ENCODE results near the gene DNM3.

The DNM3 gene

DNA sequence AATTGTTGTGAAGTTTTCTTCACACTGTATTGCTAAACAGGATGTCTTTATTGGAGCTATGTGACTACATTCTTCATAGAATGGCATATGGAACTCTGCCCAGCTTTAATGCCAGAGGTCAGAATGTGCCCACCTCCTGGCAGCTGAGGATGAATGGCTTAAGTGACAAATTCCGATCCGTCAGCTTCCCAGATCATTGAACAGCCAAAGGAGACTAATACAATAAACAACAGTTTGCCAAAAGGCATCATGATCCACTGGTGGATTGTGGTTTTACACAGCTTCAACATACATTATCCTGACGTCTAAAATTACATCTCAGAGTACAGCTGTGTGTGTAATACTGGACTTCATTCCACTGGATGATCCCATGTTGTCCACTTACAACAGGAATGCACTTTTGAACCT is 510.5 kb downstream of the DNM3 start:
- Histone ChIP-seq H3K27me3 (ENCODE audit: insufficient read depth, low read length) (no peaks in the 10 kb centered on the region), H3K9ac (ENCODE audit: low read length) (no peak overlapping the region)

DNA sequence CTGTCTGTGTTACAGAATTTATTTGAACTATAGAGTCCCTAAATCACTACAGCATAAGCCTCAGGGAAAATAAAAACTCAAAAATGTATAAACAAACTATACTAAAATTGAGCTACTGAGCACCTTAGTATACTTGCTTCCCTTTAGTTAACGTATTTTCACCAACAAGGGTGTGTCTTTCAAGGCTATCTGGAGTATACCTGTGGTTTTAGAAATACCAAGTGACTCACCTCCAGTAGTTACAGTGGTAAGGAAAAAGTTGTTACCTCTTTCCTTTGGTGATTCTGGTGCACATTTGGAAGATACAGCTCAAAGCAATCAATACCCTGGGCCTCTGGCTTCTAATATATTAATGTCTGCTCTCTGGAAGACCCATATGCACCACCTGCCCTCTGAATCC is 511.1 kb downstream of the DNM3 start:
- no peak overlapping the region for H3K4me2 ChIP-seq (ENCODE audit: low read length)
- no peak for TF ChIP-seq EZH2 (IDR thresholded peaks at IDR 0.05; ENCODE audit: borderline replicate concordance, low read length)
- TF ChIP-seq, protein P1, sequence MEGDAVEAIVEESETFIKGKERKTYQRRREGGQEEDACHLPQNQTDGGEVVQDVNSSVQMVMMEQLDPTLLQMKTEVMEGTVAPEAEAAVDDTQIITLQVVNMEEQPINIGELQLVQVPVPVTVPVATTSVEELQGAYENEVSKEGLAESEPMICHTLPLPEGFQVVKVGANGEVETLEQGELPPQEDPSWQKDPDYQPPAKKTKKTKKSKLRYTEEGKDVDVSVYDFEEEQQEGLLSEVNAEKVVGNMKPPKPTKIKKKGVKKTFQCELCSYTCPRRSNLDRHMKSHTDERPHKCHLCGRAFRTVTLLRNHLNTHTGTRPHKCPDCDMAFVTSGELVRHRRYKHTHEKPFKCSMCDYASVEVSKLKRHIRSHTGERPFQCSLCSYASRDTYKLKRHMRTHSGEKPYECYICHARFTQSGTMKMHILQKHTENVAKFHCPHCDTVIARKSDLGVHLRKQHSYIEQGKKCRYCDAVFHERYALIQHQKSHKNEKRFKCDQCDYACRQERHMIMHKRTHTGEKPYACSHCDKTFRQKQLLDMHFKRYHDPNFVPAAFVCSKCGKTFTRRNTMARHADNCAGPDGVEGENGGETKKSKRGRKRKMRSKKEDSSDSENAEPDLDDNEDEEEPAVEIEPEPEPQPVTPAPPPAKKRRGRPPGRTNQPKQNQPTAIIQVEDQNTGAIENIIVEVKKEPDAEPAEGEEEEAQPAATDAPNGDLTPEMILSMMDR (IDR thresholded peaks at IDR 0.05; ENCODE audit: low read length), result no peak
- H3K79me2 ChIP-seq (ENCODE audit: insufficient read depth, low read length), result no peaks in the 10 kb centered on the region
- peaks cover 8% of the 10 kb centered on the region for H3K4me1 ChIP-seq (ENCODE audit: insufficient read depth, low read length, severe bottlenecking)
- H3K4me3 ChIP-seq (ENCODE audit: low read depth, low read length, poor library complexity, severe bottlenecking), result no peak overlapping the region
- no peak overlapping the region for H3K9ac ChIP-seq (ENCODE audit: low read length)
- H4K20me1 ChIP-seq (ENCODE audit: insufficient read depth, low read length), result no peaks in the 10 kb centered on the region
- H3K36me3 ChIP-seq (ENCODE audit: insufficient read depth, low read length), result no peaks in the 10 kb centered on the region; the same call in 1 of the 2 replicates
- H2AFZ ChIP-seq (ENCODE audit: low read length), result no peak overlapping the region
- H3K27me3 ChIP-seq (ENCODE audit: insufficient read depth, low read length), result no peaks in the 10 kb centered on the region
- no peaks in the 10 kb centered on the region for H3K9me2 ChIP-seq (ENCODE audit: low read depth, low read length)
- H3K9me3 ChIP-seq (ENCODE audit: low read length), result peaks cover 8% of the 10 kb centered on the region
- H3K27ac ChIP-seq (ENCODE audit: low read depth, low read length, poor library complexity, severe bottlenecking), result no peak overlapping the region
- no peaks in the 10 kb centered on the region for H3F3A ChIP-seq (ENCODE audit: insufficient read depth, low read length)

More for the DNA sequence above, 510.5 kb downstream of the DNM3 start:
- TF ChIP-seq EZH2 (IDR thresholded peaks at IDR 0.05; ENCODE audit: borderline replicate concordance, low read length), result no peak
- TF ChIP-seq, protein P1 (IDR thresholded peaks at IDR 0.05; ENCODE audit: low read length), result no peak
- Histone ChIP-seq H3K4me3 (ENCODE audit: low read depth, low read length, poor library complexity, severe bottlenecking) (no peak overlapping the region), H3F3A (ENCODE audit: insufficient read depth, low read length) (no peaks in the 10 kb centered on the region), H3K9me2 (ENCODE audit: low read depth, low read length) (no peaks in the 10 kb centered on the region), H3K9me3 (ENCODE audit: low read length) (peaks cover 12% of the 10 kb centered on the region), H3K36me3 (ENCODE audit: insufficient read depth, low read length) (no peaks in the 10 kb centered on the region; the same call in 1 of the 2 replicates), H2AFZ (ENCODE audit: low read length) (no peak overlapping the region), H3K27ac (ENCODE audit: low read depth, low read length, poor library complexity, severe bottlenecking) (no peak overlapping the region), H3K4me2 (ENCODE audit: low read length) (no peak overlapping the region), H3K79me2 (ENCODE audit: insufficient read depth, low read length) (no peaks in the 10 kb centered on the region), H4K20me1 (ENCODE audit: insufficient read depth, low read length) (no peaks in the 10 kb centered on the region), H3K4me1 (ENCODE audit: insufficient read depth, low read length, severe bottlenecking) (peaks cover 6% of the 10 kb centered on the region)

DNA sequence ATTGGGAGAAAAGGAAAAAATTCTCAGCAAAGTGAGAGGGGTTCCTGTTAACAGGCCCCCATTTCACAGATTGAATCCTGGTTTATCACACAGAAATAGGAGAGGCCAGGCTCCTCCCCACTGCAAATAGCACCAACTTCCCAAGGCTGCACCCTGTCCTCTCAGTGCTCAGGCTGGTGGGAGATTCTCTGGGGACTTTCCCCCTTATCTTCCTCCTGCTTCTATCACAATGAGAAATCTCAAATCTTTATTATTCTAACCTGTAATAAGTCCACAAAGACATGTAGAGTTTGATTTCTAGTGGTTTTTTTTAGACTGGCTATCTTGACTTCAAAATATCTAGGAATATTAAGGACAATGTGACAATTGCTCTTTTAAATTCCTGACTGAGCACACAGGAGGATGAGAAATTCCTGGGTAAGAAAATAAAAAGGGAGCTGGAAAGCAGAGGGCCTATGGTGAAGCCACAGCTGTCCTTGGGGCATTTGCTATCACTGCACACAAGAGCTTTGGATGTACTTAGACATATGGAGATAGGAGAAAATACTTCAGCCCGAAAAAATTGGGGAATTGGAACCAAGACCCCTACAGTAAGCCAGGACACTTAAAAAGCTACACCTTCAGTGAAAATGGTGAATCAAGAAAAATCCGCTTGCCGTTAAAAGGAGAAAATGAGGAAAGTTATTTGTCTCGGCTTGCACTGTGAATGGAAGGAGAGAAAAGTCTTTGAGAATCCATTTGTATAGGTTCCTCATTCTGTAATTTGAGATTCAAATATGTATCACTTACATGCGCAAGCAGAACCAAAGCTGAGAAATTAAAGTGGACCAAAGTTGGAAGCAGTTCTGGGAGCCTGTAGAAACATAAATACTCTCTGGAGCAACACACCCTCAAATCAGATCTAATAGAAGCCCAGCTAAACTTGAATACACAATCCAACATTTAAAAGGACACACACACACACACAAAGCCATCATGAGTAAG is 513.3 kb downstream of the DNM3 start:
- no peaks in the 10 kb centered on the region for H3K9me3 ChIP-seq (ENCODE audit: low read length)
- no peak overlapping the region for H3K9ac ChIP-seq (ENCODE audit: low read length)
- H3K79me2 ChIP-seq (ENCODE audit: insufficient read depth, low read length), result no peaks in the 10 kb centered on the region
- H3K4me2 ChIP-seq (ENCODE audit: low read length), result no peak overlapping the region
- H3F3A ChIP-seq (ENCODE audit: insufficient read depth, low read length), result no peaks in the 10 kb centered on the region
- no peaks in the 10 kb centered on the region for H4K20me1 ChIP-seq (ENCODE audit: insufficient read depth, low read length)
- no peaks in the 10 kb centered on the region for H3K9me2 ChIP-seq (ENCODE audit: low read depth, low read length)
- no peak overlapping the region for H3K27ac ChIP-seq (ENCODE audit: low read depth, low read length, poor library complexity, severe bottlenecking)
- no peaks in the 10 kb centered on the region for H3K36me3 ChIP-seq (ENCODE audit: insufficient read depth, low read length)
- TF ChIP-seq EZH2 (IDR thresholded peaks at IDR 0.05; ENCODE audit: borderline replicate concordance, low read length), result no peak
- TF ChIP-seq, protein P1 (IDR thresholded peaks at IDR 0.05; ENCODE audit: low read length), result no peak
- no peak overlapping the region for H3K4me3 ChIP-seq (ENCODE audit: low read depth, low read length, poor library complexity, severe bottlenecking)
- H3K4me1 ChIP-seq (ENCODE audit: insufficient read depth, low read length, severe bottlenecking), result peaks cover 30% of the 10 kb centered on the region
- 0 out of 2 replicates have a peak overlapping the region, but pooled peaks have one; percentile 32 for H2AFZ ChIP-seq (ENCODE audit: low read length)
- no peaks in the 10 kb centered on the region for H3K27me3 ChIP-seq (ENCODE audit: insufficient read depth, low read length)

Data from OCI-LY1 (cell line).